HepG2 (cell line): ENCODE results near the gene MIDN. TPM values are rescaled to one million over a fixed set of nuclear protein-coding genes. Genes with fewer than 3 reads are reported as not detected.
A peak's percentile ranks its signal among the peaks of the same experiment; 100 is the strongest.

ENCODE experiments used
- ATAC-seq: fragments of 200-7000 bp; cut with Tn5 transposase; 3 replicates; pipeline ENCODE4 v1.9.1; 2020; ENCODE audit warnings: mild to moderate bottlenecking, moderate library complexity
- BruUV-seq: library from RNA; stranded (reverse); fragments of 400-500 nt; replicated peaks from 2 replicates; lab custom pipeline; 2021; lab: Mats Ljungman, UMichigan
- CTCF ChIA-PET: fragments of 300-600 bp; formaldehyde crosslinking; extraction: SDS; loops from one replicate; lab custom pipeline; 2021; ENCODE audit warnings: low total read pairs, inconsistent platforms, low intra/inter-chr PET ratio; lab: Yijun Ruan, JAX
- POLR2A ChIA-PET: fragments of 350-600 bp; sonication (Branson Sonifier 250); formaldehyde crosslinking; loops from one replicate; lab custom pipeline; 2020; ENCODE audit warnings: antibody characterized with exemption, inconsistent platforms; lab: Yijun Ruan, JAX
- DNase-seq: peaks from one replicate; pipeline ENCODE4 v3.0.0-alpha.2; 2015; ENCODE audit warnings: low spot score
- FAIRE-seq: peaks from 3 replicates; lab custom pipeline; 2011; peaks lifted over from hg19 to GRCh38; lab: Jason Lieb, UNC
- H2AFZ ChIP-seq: one replicate; pipeline ENCODE4 v1.6.1; 2011; ENCODE audit warnings: low read length, inconsistent platforms
- H3K27ac ChIP-seq: fragments of 300-600 bp; 3 replicates; pipeline ENCODE4 v1.8.0; 2011; ENCODE audit warnings: mixed run types, mild to moderate bottlenecking, mixed read lengths, low read length, inconsistent platforms; ENCODE audit not compliant: insufficient read depth; ENCODE audit errors: extremely low read length
- H3K27me3 ChIP-seq, 2 experiments: fragments of 200-600 bp in 1 of 2; 2 replicates in 1 of 2; 3 replicates in 1 of 2; pipeline versions ENCODE4 v1.6.0 to v1.8.0; 2011; ENCODE audit warnings: low read length in 2 of 2, mild to moderate bottlenecking in 2 of 2, moderate library complexity in 2 of 2, inconsistent platforms in 1 of 2; ENCODE audit not compliant: insufficient read depth in 2 of 2, control insufficient read depth in 1 of 2
- H3K36me3 ChIP-seq, 2 experiments: fragments of 200-600 bp in 1 of 2; replicated peaks in 1 of 2; 2 replicates in 1 of 2; 3 replicates in 1 of 2; pipeline versions ENCODE4 v1.5.1 to v1.8.0; 2011; ENCODE audit warnings: low read length in 2 of 2, inconsistent platforms in 1 of 2; ENCODE audit not compliant: insufficient read depth in 2 of 2, control insufficient read depth in 1 of 2
- H3K4me1 ChIP-seq: 2 replicates; pipeline ENCODE4 v1.5.1; 2012; ENCODE audit warnings: low read length, inconsistent platforms; ENCODE audit not compliant: insufficient read depth
- H3K4me2 ChIP-seq: 2 replicates; pipeline ENCODE4 v1.6.0; 2011; ENCODE audit warnings: low read depth, low read length, inconsistent platforms
- H3K4me3 ChIP-seq, 3 experiments: fragments of 200-600 bp in 1 of 3; sonication (generic), shearing (Covaris generic) in 1 of 3; replicated peaks in 1 of 3; 2 replicates each; pipeline ENCODE4 v1.5.1; 2011 to 2016; ENCODE audit warnings: low read length in 3 of 3, inconsistent platforms in 2 of 3, low read depth in 2 of 3, mild to moderate bottlenecking in 2 of 3, control low read depth in 1 of 3, mixed read lengths in 1 of 3; ENCODE audit not compliant: insufficient read depth in 1 of 3
- H3K79me2 ChIP-seq: one replicate; pipeline ENCODE4 v1.6.1; 2011; ENCODE audit warnings: low read length, inconsistent platforms; ENCODE audit not compliant: insufficient read depth
- H3K9ac ChIP-seq: 2 replicates; pipeline ENCODE4 v1.6.0; 2011; ENCODE audit warnings: mild to moderate bottlenecking, low read depth, low read length, inconsistent platforms; ENCODE audit not compliant: insufficient read depth
- H3K9me3 ChIP-seq: 2 replicates; pipeline ENCODE4 v1.5.1; 2012; ENCODE audit warnings: mild to moderate bottlenecking, low read length
- H4K20me1 ChIP-seq: 2 replicates; pipeline ENCODE4 v1.6.0; 2011; ENCODE audit warnings: inconsistent platforms, mild to moderate bottlenecking, low read length, moderate library complexity; ENCODE audit not compliant: insufficient read depth
- ARID5B ChIP-seq: IDR thresholded peaks from 2 replicates; pipeline ENCODE4 v1.4.0; 2020; ENCODE audit warnings: mild to moderate bottlenecking, missing genetic modification reagents
- CBX5 ChIP-seq: sonication (generic); formaldehyde crosslinking; IDR thresholded peaks from 2 replicates; pipeline ENCODE4 v1.4.0; 2020; ENCODE audit warnings: missing genetic modification reagents, borderline replicate concordance
- ERF ChIP-seq: IDR thresholded peaks from 2 replicates; pipeline ENCODE4 v1.6.1; 2018; ENCODE audit warnings: missing biosample characterization, missing genetic modification reagents
- ETV6 ChIP-seq: sonication (generic); formaldehyde crosslinking; conservative IDR thresholded peaks from 2 replicates; pipeline ENCODE4 v1.4.0; 2020; ENCODE audit warnings: missing genetic modification reagents
- FOXM1 ChIP-seq: sonication (generic); formaldehyde crosslinking; IDR thresholded peaks from 2 replicates; pipeline ENCODE4 v1.5.0; 2020; ENCODE audit warnings: missing genetic modification reagents
- KLF16 ChIP-seq, 2 experiments: sonication (generic) in 1 of 2; formaldehyde crosslinking in 1 of 2; IDR thresholded peaks; 2 replicates each; pipeline versions ENCODE4 v1.6.1 to v1.8.0; 2016 to 2023; ENCODE audit warnings: missing genetic modification reagents in 2 of 2, missing compliant biosample characterization in 1 of 2
- MTF2 ChIP-seq: sonication (generic); formaldehyde crosslinking; IDR thresholded peaks from 2 replicates; pipeline ENCODE4 v1.5.0; 2020; ENCODE audit warnings: missing genetic modification reagents, borderline replicate concordance
- NR2C2 ChIP-seq: sonication (generic); formaldehyde crosslinking; IDR thresholded peaks from 2 replicates; pipeline ENCODE4 v1.4.0; 2020; ENCODE audit warnings: missing genetic modification reagents, mild to moderate bottlenecking, moderate library complexity, borderline replicate concordance
- PHB2 ChIP-seq: fragments of 450-650 bp; IDR thresholded peaks from 2 replicates; pipeline ENCODE4 v1.6.1; 2018; ENCODE audit not compliant: partially characterized antibody
- SETDB1 ChIP-seq: sonication (generic); formaldehyde crosslinking; IDR thresholded peaks from 2 replicates; pipeline ENCODE4 v1.5.1; 2020; ENCODE audit warnings: missing genetic modification reagents, mild to moderate bottlenecking, borderline replicate concordance
- SIX1 ChIP-seq: sonication (generic); formaldehyde crosslinking; IDR thresholded peaks from 2 replicates; pipeline ENCODE4 v1.4.0; 2020; ENCODE audit warnings: missing genetic modification reagents, borderline replicate concordance
- SYNCRIP ChIP-seq: fragments of 200-400 bp; formaldehyde crosslinking; IDR thresholded peaks from 2 replicates; pipeline ENCODE4 v1.6.1; 2018; ENCODE audit warnings: mild to moderate bottlenecking, low read depth, low read length; ENCODE audit not compliant: insufficient read depth
- TBX3 ChIP-seq: fragments of 450-650 bp; IDR thresholded peaks from 2 replicates; pipeline ENCODE4 v1.6.1; 2017; ENCODE audit warnings: antibody characterized with exemption, mild to moderate bottlenecking, inconsistent platforms, borderline replicate concordance
- XBP1 ChIP-seq: sonication (generic); formaldehyde crosslinking; IDR thresholded peaks from 2 replicates; pipeline ENCODE4 v1.5.0; 2020; ENCODE audit warnings: missing genetic modification reagents
- ZBTB2 ChIP-seq: sonication (generic); formaldehyde crosslinking; IDR thresholded peaks from 2 replicates; pipeline ENCODE4 v1.8.0; 2022; ENCODE audit warnings: low read depth, missing genetic modification reagents
- ZNF644 ChIP-seq: IDR thresholded peaks from 2 replicates; pipeline ENCODE4 v1.6.1; 2016; ENCODE audit warnings: low read depth
- ZNF660 ChIP-seq: sonication (generic); formaldehyde crosslinking; IDR thresholded peaks from 2 replicates; pipeline ENCODE4 v1.5.1; 2020; ENCODE audit warnings: mild to moderate bottlenecking, low read depth, missing genetic modification reagents, borderline replicate concordance
- WGBS: methylation state at CpG from one replicate; pipeline ENCODE4 v1.1.6; 2017; ENCODE audit warnings: low lambda C conversion rate; 5-methylcytosine and 5-hydroxymethylcytosine counted together
- in situ Hi-C: cut with HindIII; loops from 2 replicates; pipeline ENCODE4 v1.10.0; 2017; ENCODE audit warnings: low pct_unique_long_range_greater_than_20kb; ENCODE audit not compliant: extremely low pct_ligation_motif_present
- intact Hi-C: fragments of 100-400 bp; cut with micrococcal nuclease; formaldehyde crosslinking; loops from one replicate; pipeline ENCODE4 v1.10.0; 2022; ENCODE audit not compliant: unreplicated experiment
- polyA plus RNA-seq, 8 experiments: library from polyadenylated mRNA; depleted of rRNA in 3 of 8; stranded (reverse) in 7 of 8; unstranded in 1 of 8; fragments of >200 nt; fragmentation: Illumina TruSeq in 4 of 8; extraction: Trizol in 4 of 8; gene quantifications; 2 replicates each; pipeline versions ENCODE4 v1.2.1 to v1.2.3, GENCODE V29; 2011 to 2016; ENCODE audit warnings: low read depth in 4 of 8, missing spikeins in 1 of 8, mixed read lengths in 1 of 8; ENCODE audit not compliant: insufficient read depth in 1 of 8
- total RNA-seq, 5 experiments: library from RNA; depleted of rRNA; stranded (reverse); fragments of >200 nt; fragmentation: Illumina TruSeq; extraction: Trizol; gene quantifications; 2 replicates each; pipeline ENCODE4 v1.2.3, GENCODE V29; 2016; ENCODE audit warnings: low read depth in 1 of 5

Gene MIDN
- total and polyA plus RNA-seq, 2 of the 13 experiments (the other 11 are each of a cell fraction or from before 2014, with no cell fraction given): 8.4 to 18.0 TPM

GRCh38 chr19:1265615-1266128 lies 17.3 kb downstream of the MIDN start (continued):
- TF ChIP-seq XBP1 (CRISPR knock-in tag) (no peak), NR2C2 (CRISPR knock-in tag) (no peak), ETV6 (CRISPR knock-in tag) (no peak), SYNCRIP (no peak)
- TF ChIP-seq, all 625 proteins: peak for 15

GRCh38 chr19:1266129-1266915 lies 17.9 kb downstream of the MIDN start:
- Histone ChIP-seq H3K4me3 (peak overlapping the region; percentile 67 to 90 (median 72)), H3K27ac (peak overlapping the region; percentile 82), H3K27me3 (no peaks in the 10 kb centered on the region), H3K36me3 (peaks cover 2 to 9% of the 10 kb centered on the region in 2 experiments; a peak in 4 of 5 replicates), H4K20me1 (peaks cover 18% of the 10 kb centered on the region), H2AFZ (no peak overlapping the region), H3K4me1 (peaks cover 74% of the 10 kb centered on the region), H3K9ac (peak overlapping the region; percentile 73), H3K4me2 (peak overlapping the region; percentile 92), H3K9me3 (no peaks in the 10 kb centered on the region), H3K79me2 (peaks cover 24% of the 10 kb centered on the region)
- peak; percentile 20 for ATAC-seq
- 1% methylated on average over 11 of the region's 84 CpGs for WGBS
- DNase-seq: peak; percentile 80
- in situ Hi-C loops: no loop called here
- CTCF ChIA-PET: interaction anchor here (1.7 to 3.8 kb wide), 2 partner anchors 18 to 22 kb away, joined by 4 to 60 read pairs; partner anchors contain the start of gene MIDN
- no peak for FAIRE-seq
- BruUV-seq: no TSS peak
- intact Hi-C loops: loop anchor here (1.0 kb wide), 1 partner anchor 20 kb away; no protein-coding TSS in a partner anchor
- POLR2A ChIA-PET: interaction anchor here (0.5 to 12.8 kb wide), 9 partner anchors 9 to 238 kb away, joined by 3 to 668 read pairs (median 6); partner anchors contain the start of genes ATP5F1D, FAM174C, GPX4 and MIDN
- no peak for TF ChIP-seq SETDB1 (CRISPR knock-in tag)
- no peak for TF ChIP-seq ZNF644
- TF ChIP-seq TBX3: no peak
- TF ChIP-seq SIX1 (CRISPR knock-in tag): no peak
- TF ChIP-seq KLF16 (CRISPR knock-in tag; IDR thresholded peaks at IDR 0.05): peak in 1 of 2 experiments; percentile 40; a peak in 1 of 4 replicates
- TF ChIP-seq CBX5 (CRISPR knock-in tag): no peak
- TF ChIP-seq ZNF660 (CRISPR knock-in tag): 0 out of 2 replicates have a peak, but pooled peaks have one; percentile 75
- TF ChIP-seq PHB2: no peak
- TF ChIP-seq ARID5B (CRISPR knock-in tag): peak; percentile 62
- peak; percentile 68 for TF ChIP-seq ERF (CRISPR knock-in tag)
- no peak for TF ChIP-seq FOXM1 (CRISPR knock-in tag)
- peak; percentile 61 for TF ChIP-seq ZBTB2 (CRISPR knock-in tag)
- no peak for TF ChIP-seq MTF2
